ENCODE data around the gene HOXD11.
A peak's percentile ranks its signal among the peaks of the same experiment; 100 is the strongest.

The HOXD11 gene

GRCh38 chr2:176095421-176095820, 11.7 kb upstream of the HOXD11 start:
- no peak overlapping the region for H2BK15ac ChIP-seq (ENCODE audit: low read length)
- DNase-seq (ENCODE audit: low spot score): no peak
- H4K91ac ChIP-seq (ENCODE audit: low read depth, low read length, poor library complexity): no peak overlapping the region
- no peak overlapping the region for H3K23ac ChIP-seq (ENCODE audit: low read depth, low read length, poor library complexity)
- no CpG with 5 or more reads among the region's 5 CpGs for WGBS, 2 donors (ENCODE audit: extremely low coverage in 2 of 2, insufficient read length in 2 of 2, insufficient replicate concordance in 1 of 2)
- H2BK5ac ChIP-seq (ENCODE audit: low read length): no peak overlapping the region
- no peak overlapping the region for H2BK120ac ChIP-seq (ENCODE audit: low read depth, low read length)
- no peak overlapping the region for H2AFZ ChIP-seq (ENCODE audit: low read length)
- no peak overlapping the region for H3K18ac ChIP-seq (ENCODE audit: low read length)
- H3K4ac ChIP-seq (ENCODE audit: low read length): no peak overlapping the region
- peaks cover 67 to 97% (median 91%) of the 10 kb centered on the region in 3 experiments for H3K27me3 ChIP-seq (ENCODE audit: control insufficient read depth in 3 of 3, insufficient read depth in 3 of 3, low read depth in 1 of 3, low read length in 3 of 3)
- H3K4me3 ChIP-seq (ENCODE audit: low read length in 2 of 2): no peak overlapping the region
- H3K14ac ChIP-seq (ENCODE audit: low read length): no peak overlapping the region
- peaks cover 2 to 3% of the 10 kb centered on the region in 2 donors for H3K4me1 ChIP-seq (ENCODE audit: control insufficient read depth in 2 of 2, insufficient read depth in 1 of 2, low read depth in 1 of 2, low read length in 2 of 2)
- H3K36me3 ChIP-seq (replicated peaks in 1 of 2; ENCODE audit: control insufficient read depth in 2 of 2, insufficient read depth in 2 of 2, low read length in 2 of 2): no peaks in the 10 kb centered on the region
- H3K27ac ChIP-seq (replicated peaks; ENCODE audit: low read length): no peak overlapping the region
- no peak overlapping the region for H3K4me2 ChIP-seq (ENCODE audit: insufficient read depth, low read length, poor library complexity, severe bottlenecking)
- no peak overlapping the region for H2AK5ac ChIP-seq (ENCODE audit: low read depth, low read length)
- H3K9me3 ChIP-seq (replicated peaks in 1 of 2; ENCODE audit: control insufficient read depth in 2 of 2, insufficient read depth in 1 of 2, low read depth in 1 of 2, low read length in 2 of 2): peaks cover 0 to 6% of the 10 kb centered on the region in 2 donors
- no peak overlapping the region for H3K9ac ChIP-seq (ENCODE audit: low read depth, low read length, poor library complexity)
- no peaks in the 10 kb centered on the region for H3K79me1 ChIP-seq (ENCODE audit: low read depth, low read length)
- no peak overlapping the region for H4K8ac ChIP-seq (ENCODE audit: low read depth, low read length)
- no peak overlapping the region for H2BK12ac ChIP-seq (ENCODE audit: low read length)

- no peak overlapping the region for H3K4me2 ChIP-seq (ENCODE audit: insufficient read depth, low read length, poor library complexity, severe bottlenecking)
- no peak overlapping the region for H3K9ac ChIP-seq (ENCODE audit: low read depth, low read length, poor library complexity)
- peaks cover 2 to 11% of the 10 kb centered on the region in 2 donors for H3K9me3 ChIP-seq (replicated peaks in 1 of 2; ENCODE audit: control insufficient read depth in 2 of 2, insufficient read depth in 1 of 2, low read depth in 1 of 2, low read length in 2 of 2)
- H3K27me3 ChIP-seq (ENCODE audit: control insufficient read depth in 3 of 3, insufficient read depth in 3 of 3, low read depth in 1 of 3, low read length in 3 of 3): peaks cover 69 to 97% (median 93%) of the 10 kb centered on the region in 3 experiments
- H3K14ac ChIP-seq (ENCODE audit: low read length): no peak overlapping the region
- no peak overlapping the region for H2BK5ac ChIP-seq (ENCODE audit: low read length)
- no peak overlapping the region for H2BK120ac ChIP-seq (ENCODE audit: low read depth, low read length)
- H2BK15ac ChIP-seq (ENCODE audit: low read length): no peak overlapping the region
- no peak overlapping the region for H3K23ac ChIP-seq (ENCODE audit: low read depth, low read length, poor library complexity)
- H3K36me3 ChIP-seq (replicated peaks in 1 of 2; ENCODE audit: control insufficient read depth in 2 of 2, insufficient read depth in 2 of 2, low read length in 2 of 2): no peaks in the 10 kb centered on the region
- DNase-seq (ENCODE audit: low spot score): no peak
- H4K8ac ChIP-seq (ENCODE audit: low read depth, low read length): no peak overlapping the region
- H3K4ac ChIP-seq (ENCODE audit: low read length): no peak overlapping the region
- no peak overlapping the region for H3K27ac ChIP-seq (replicated peaks; ENCODE audit: low read length)
- H2AFZ ChIP-seq (ENCODE audit: low read length): no peak overlapping the region
- H2AK5ac ChIP-seq (ENCODE audit: low read depth, low read length): no peak overlapping the region
- WGBS, 2 donors (ENCODE audit: extremely low coverage in 2 of 2, insufficient read length in 2 of 2, insufficient replicate concordance in 1 of 2): no CpG with 5 or more reads among the region's 16 CpGs
- no peak overlapping the region for H3K4me3 ChIP-seq (ENCODE audit: low read length in 2 of 2)
- no peaks in the 10 kb centered on the region for H3K79me1 ChIP-seq (ENCODE audit: low read depth, low read length)
- H3K18ac ChIP-seq (ENCODE audit: low read length): no peak overlapping the region
- peaks cover 2 to 3% of the 10 kb centered on the region in 2 donors for H3K4me1 ChIP-seq (ENCODE audit: control insufficient read depth in 2 of 2, insufficient read depth in 1 of 2, low read depth in 1 of 2, low read length in 2 of 2)
- H4K91ac ChIP-seq (ENCODE audit: low read depth, low read length, poor library complexity): no peak overlapping the region
- no peak overlapping the region for H2BK12ac ChIP-seq (ENCODE audit: low read length)
Observed at GRCh38 chr2:176096243-176096985, 10.7 kb upstream of the HOXD11 start.

GRCh38 chr2:176096986-176097819, 9.9 kb upstream of the HOXD11 start:
- Histone ChIP-seq H2BK12ac (ENCODE audit: low read length) (no peak overlapping the region), H3K79me1 (ENCODE audit: low read depth, low read length) (no peaks in the 10 kb centered on the region), H3K4ac (ENCODE audit: low read length) (no peak overlapping the region), H2BK5ac (ENCODE audit: low read length) (no peak overlapping the region), H3K23ac (ENCODE audit: low read depth, low read length, poor library complexity) (peak overlapping the region; percentile 46), H3K27me3 (ENCODE audit: control insufficient read depth in 3 of 3, insufficient read depth in 3 of 3, low read depth in 1 of 3, low read length in 3 of 3) (peaks cover 69 to 97% (median 92%) of the 10 kb centered on the region in 3 experiments), H4K8ac (ENCODE audit: low read depth, low read length) (no peak overlapping the region), H2BK120ac (ENCODE audit: low read depth, low read length) (no peak overlapping the region), H3K27ac (replicated peaks; ENCODE audit: low read length) (no peak overlapping the region), H2BK15ac (ENCODE audit: low read length) (no peak overlapping the region), H2AK5ac (ENCODE audit: low read depth, low read length) (no peak overlapping the region), H3K4me2 (ENCODE audit: insufficient read depth, low read length, poor library complexity, severe bottlenecking) (no peak overlapping the region), H3K36me3 (replicated peaks in 1 of 2; ENCODE audit: control insufficient read depth in 2 of 2, insufficient read depth in 2 of 2, low read length in 2 of 2) (no peaks in the 10 kb centered on the region), H3K4me1 (ENCODE audit: control insufficient read depth in 2 of 2, insufficient read depth in 1 of 2, low read depth in 1 of 2, low read length in 2 of 2) (peaks cover 2 to 3% of the 10 kb centered on the region in 2 donors), H4K91ac (ENCODE audit: low read depth, low read length, poor library complexity) (no peak overlapping the region), H3K14ac (ENCODE audit: low read length) (no peak overlapping the region), H3K18ac (ENCODE audit: low read length) (no peak overlapping the region), H2AFZ (ENCODE audit: low read length) (peak overlapping the region; percentile 84), H3K9me3 (replicated peaks in 1 of 2; ENCODE audit: control insufficient read depth in 2 of 2, insufficient read depth in 1 of 2, low read depth in 1 of 2, low read length in 2 of 2) (peaks cover 7 to 11% of the 10 kb centered on the region in 2 donors), H3K4me3 (ENCODE audit: low read length in 2 of 2) (peak overlapping the region in 1 of 2 donors; percentile 10), H3K9ac (ENCODE audit: low read depth, low read length, poor library complexity) (no peak overlapping the region)
- no peak for DNase-seq (ENCODE audit: low spot score)
- no CpG with 5 or more reads among the region's 45 CpGs for WGBS, 2 donors (ENCODE audit: extremely low coverage in 2 of 2, insufficient read length in 2 of 2, insufficient replicate concordance in 1 of 2)

- Histone ChIP-seq H3K4ac (ENCODE audit: low read length) (no peak overlapping the region), H2AK5ac (ENCODE audit: low read depth, low read length) (no peak overlapping the region), H3K23ac (ENCODE audit: low read depth, low read length, poor library complexity) (peak overlapping the region; percentile 46), H3K14ac (ENCODE audit: low read length) (no peak overlapping the region), H4K91ac (ENCODE audit: low read depth, low read length, poor library complexity) (no peak overlapping the region), H3K4me3 (ENCODE audit: low read length in 2 of 2) (no peak overlapping the region), H4K8ac (ENCODE audit: low read depth, low read length) (no peak overlapping the region), H3K79me1 (ENCODE audit: low read depth, low read length) (no peaks in the 10 kb centered on the region), H2BK120ac (ENCODE audit: low read depth, low read length) (no peak overlapping the region), H3K9me3 (replicated peaks in 1 of 2; ENCODE audit: control insufficient read depth in 2 of 2, insufficient read depth in 1 of 2, low read depth in 1 of 2, low read length in 2 of 2) (peaks cover 7 to 11% of the 10 kb centered on the region in 2 donors), H2BK5ac (ENCODE audit: low read length) (no peak overlapping the region), H2BK12ac (ENCODE audit: low read length) (no peak overlapping the region), H3K27ac (replicated peaks; ENCODE audit: low read length) (no peak overlapping the region), H3K18ac (ENCODE audit: low read length) (no peak overlapping the region), H3K27me3 (ENCODE audit: control insufficient read depth in 3 of 3, insufficient read depth in 3 of 3, low read depth in 1 of 3, low read length in 3 of 3) (peaks cover 69 to 100% (median 93%) of the 10 kb centered on the region in 3 experiments), H3K36me3 (replicated peaks in 1 of 2; ENCODE audit: control insufficient read depth in 2 of 2, insufficient read depth in 2 of 2, low read length in 2 of 2) (no peaks in the 10 kb centered on the region), H3K9ac (ENCODE audit: low read depth, low read length, poor library complexity) (no peak overlapping the region), H2AFZ (ENCODE audit: low read length) (peak overlapping the region; percentile 7), H3K4me2 (ENCODE audit: insufficient read depth, low read length, poor library complexity, severe bottlenecking) (no peak overlapping the region), H3K4me1 (ENCODE audit: control insufficient read depth in 2 of 2, insufficient read depth in 1 of 2, low read depth in 1 of 2, low read length in 2 of 2) (peaks cover 2 to 3% of the 10 kb centered on the region in 2 donors), H2BK15ac (ENCODE audit: low read length) (no peak overlapping the region)
- no peak for DNase-seq (ENCODE audit: low spot score)
- no CpG with 5 or more reads among the region's 18 CpGs for WGBS, 2 donors (ENCODE audit: extremely low coverage in 2 of 2, insufficient read length in 2 of 2, insufficient replicate concordance in 1 of 2)
Observed at GRCh38 chr2:176097820-176098365, 9.2 kb upstream of the HOXD11 start.
